Measurements from ENCODE around the gene C2CD2. TPM values are rescaled to one million over a fixed set of nuclear protein-coding genes. Genes with fewer than 3 reads are reported as not detected.

Gene C2CD2
- total RNA-seq, 6 donors from 2014 or later, result 9.6 to 34.6 (median 22.0) TPM

GRCh38 chr21:41840880-41841279 is 112.9 kb downstream of the C2CD2 start:
- Histone ChIP-seq H3K4me3 (no peak overlapping the region), H3K27ac (no peak overlapping the region), H3K27me3 (no peaks in the 10 kb centered on the region), H3K36me3 (peaks cover 0 to 30% (median 21%) of the 10 kb centered on the region in 4 donors), H3K9me3 (peaks cover 0 to 8% (median 1%) of the 10 kb centered on the region in 4 donors), H3K4me1 (no peaks in the 10 kb centered on the region)
- no peak for TF ChIP-seq POLR2AphosphoS5 (IDR thresholded peaks at IDR 0.05)
- TF ChIP-seq POLR2A (IDR thresholded peaks at IDR 0.05), result no peak
- no peak for TF ChIP-seq EP300 (IDR thresholded peaks at IDR 0.05)
- TF ChIP-seq, protein P1, sequence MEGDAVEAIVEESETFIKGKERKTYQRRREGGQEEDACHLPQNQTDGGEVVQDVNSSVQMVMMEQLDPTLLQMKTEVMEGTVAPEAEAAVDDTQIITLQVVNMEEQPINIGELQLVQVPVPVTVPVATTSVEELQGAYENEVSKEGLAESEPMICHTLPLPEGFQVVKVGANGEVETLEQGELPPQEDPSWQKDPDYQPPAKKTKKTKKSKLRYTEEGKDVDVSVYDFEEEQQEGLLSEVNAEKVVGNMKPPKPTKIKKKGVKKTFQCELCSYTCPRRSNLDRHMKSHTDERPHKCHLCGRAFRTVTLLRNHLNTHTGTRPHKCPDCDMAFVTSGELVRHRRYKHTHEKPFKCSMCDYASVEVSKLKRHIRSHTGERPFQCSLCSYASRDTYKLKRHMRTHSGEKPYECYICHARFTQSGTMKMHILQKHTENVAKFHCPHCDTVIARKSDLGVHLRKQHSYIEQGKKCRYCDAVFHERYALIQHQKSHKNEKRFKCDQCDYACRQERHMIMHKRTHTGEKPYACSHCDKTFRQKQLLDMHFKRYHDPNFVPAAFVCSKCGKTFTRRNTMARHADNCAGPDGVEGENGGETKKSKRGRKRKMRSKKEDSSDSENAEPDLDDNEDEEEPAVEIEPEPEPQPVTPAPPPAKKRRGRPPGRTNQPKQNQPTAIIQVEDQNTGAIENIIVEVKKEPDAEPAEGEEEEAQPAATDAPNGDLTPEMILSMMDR (IDR thresholded peaks at IDR 0.05), result no peak
- ATAC-seq (ENCODE audit: low FRiP score in 2 of 2) (no peak), DNase-seq (no peak)
- WGBS, 2 donors, result 89 to 96% methylated on average over 1 of the region's 1 CpG

DNA sequence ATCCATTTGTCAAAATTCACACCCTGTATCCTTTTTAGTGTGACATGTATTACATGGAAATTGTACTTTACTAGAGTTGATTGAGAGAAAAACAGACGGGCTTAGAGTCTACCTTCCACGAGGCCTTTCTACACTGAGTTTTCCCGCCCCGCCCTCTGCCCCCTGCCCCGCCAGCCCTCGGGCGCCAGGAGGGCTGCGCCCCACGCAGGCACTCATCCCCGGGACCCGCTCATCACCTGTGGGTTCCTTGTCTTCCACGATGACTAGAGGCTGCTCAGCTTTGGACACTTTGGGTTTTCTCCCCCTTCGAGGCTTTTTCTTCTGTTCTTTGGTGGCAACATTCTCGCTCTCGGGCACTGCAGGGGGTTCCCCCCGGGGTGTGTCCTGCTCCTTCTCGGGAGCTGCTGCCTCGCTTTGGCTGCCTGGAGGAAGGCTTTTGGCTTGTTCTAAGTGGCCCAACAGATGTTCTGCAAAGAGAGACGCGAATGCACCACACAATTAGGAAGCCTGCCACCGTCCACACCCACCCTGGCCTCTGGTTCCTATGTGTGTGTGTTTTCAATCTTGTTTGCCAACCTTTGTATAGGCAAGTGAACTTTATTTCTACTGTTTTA is 114.3 kb downstream of the C2CD2 start:
- DNase-seq, result peak in 1 of 2 donors; percentile 68
- no peak overlapping the region for H3K27ac ChIP-seq
- H3K27me3 ChIP-seq, result no peaks in the 10 kb centered on the region

DNA sequence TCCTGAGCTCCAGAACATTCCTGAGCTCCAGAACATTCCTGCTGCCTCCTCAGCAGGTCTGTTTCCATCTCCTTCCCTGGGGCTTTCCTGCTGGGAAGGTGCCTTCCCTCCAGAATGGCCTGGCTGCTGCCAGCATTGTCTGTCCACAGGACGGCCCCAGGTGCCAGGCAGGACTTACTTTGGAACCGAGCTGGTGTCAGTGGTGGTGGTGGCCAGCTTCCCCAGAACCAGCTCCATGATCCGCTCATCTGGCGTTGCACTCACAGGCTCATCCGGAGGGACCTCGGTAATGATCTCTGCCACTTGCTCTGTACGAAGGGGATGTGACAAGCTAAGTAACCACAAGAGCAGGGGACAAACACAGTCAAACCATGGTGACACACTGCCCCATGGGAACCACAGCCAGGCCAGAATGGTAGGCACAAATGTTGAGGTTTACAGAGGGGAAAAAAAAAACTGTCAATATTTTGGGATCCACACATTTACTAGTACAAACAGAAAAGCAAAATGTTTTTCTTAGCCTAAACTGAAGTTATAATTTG is 116.0 kb downstream of the C2CD2 start:
- H3K4me1 ChIP-seq, result no peaks in the 10 kb centered on the region
- TF ChIP-seq, protein P1 (IDR thresholded peaks at IDR 0.05), result no peak
- TF ChIP-seq EP300 (IDR thresholded peaks at IDR 0.05), result no peak
- no peak for TF ChIP-seq POLR2AphosphoS5 (IDR thresholded peaks at IDR 0.05)
- no peak for TF ChIP-seq POLR2A (IDR thresholded peaks at IDR 0.05)
- H3K4me3 ChIP-seq, result no peak overlapping the region
- DNase-seq (no peak), ATAC-seq (ENCODE audit: low FRiP score in 2 of 2) (no peak)
- H3K27ac ChIP-seq, result no peak overlapping the region
- 82 to 90% methylated on average over 7 of the region's 7 CpGs for WGBS, 2 donors
- peaks cover 0 to 47% (median 38%) of the 10 kb centered on the region in 4 donors for H3K36me3 ChIP-seq
- peaks cover 0 to 8% (median 1%) of the 10 kb centered on the region in 4 donors for H3K9me3 ChIP-seq
- H3K27me3 ChIP-seq, result no peaks in the 10 kb centered on the region

More for the DNA sequence above, 114.3 kb downstream of the C2CD2 start:
- TF ChIP-seq EP300 (IDR thresholded peaks at IDR 0.05) (no peak), POLR2AphosphoS5 (IDR thresholded peaks at IDR 0.05) (no peak), POLR2A (IDR thresholded peaks at IDR 0.05) (no peak)
- TF ChIP-seq, protein P1 (IDR thresholded peaks at IDR 0.05), result no peak
- 95 to 96% methylated on average over 21 of the region's 21 CpGs for WGBS, 2 donors
- Histone ChIP-seq H3K36me3 (peaks cover 0 to 44% (median 32%) of the 10 kb centered on the region in 4 donors), H3K4me1 (no peaks in the 10 kb centered on the region), H3K9me3 (peaks cover 0 to 8% (median 1%) of the 10 kb centered on the region in 4 donors), H3K4me3 (no peak overlapping the region)
- ATAC-seq (ENCODE audit: low FRiP score in 2 of 2), result no peak

DNA sequence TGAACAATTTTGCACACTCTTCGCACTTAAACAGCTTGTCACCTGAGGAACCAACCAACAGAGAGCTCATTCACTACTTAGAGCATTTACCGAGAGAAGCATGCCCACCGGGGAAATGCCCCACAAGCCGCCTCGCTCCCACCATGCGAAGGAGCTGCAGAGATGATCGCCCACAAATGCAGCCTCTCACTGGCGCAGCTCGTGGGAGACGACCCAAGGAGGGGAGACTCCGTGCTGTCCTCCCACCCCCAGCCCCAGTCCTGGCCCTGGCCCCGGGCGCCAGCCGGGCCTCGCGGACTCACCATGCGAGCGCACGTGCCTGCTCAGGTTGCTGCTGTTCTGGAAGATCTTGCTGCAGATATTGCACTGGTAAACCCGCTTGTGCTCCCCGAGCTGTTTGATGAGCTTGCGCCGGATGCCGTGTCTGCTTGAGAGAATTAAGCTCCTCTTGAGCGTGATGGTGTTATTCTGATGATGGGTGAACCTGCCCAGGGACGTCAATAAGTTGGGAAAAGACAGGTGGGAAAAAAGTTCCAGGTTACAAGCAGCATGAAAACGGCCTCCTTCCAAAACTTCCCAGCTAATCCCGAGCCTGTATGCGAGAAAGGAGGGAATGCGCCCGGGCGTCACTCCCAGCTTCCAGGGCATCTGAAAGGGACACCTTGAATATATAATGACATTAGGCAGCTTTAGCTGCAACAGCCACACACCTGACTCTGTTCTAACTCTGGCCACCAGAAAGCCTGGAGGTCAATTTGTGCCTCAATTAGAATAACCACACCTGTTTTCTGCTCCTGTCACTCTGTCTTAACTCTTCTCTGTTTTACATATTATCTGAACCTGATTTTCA is 117.4 kb downstream of the C2CD2 start:
- ATAC-seq (ENCODE audit: low FRiP score in 2 of 2) (no peak), DNase-seq (peak in 1 of 2 donors; percentile 68)
- Histone ChIP-seq H3K27me3 (no peaks in the 10 kb centered on the region), H3K36me3 (peaks cover 0 to 47% (median 38%) of the 10 kb centered on the region in 4 donors), H3K9me3 (peaks cover 0 to 8% (median 1%) of the 10 kb centered on the region in 4 donors), H3K27ac (no peak overlapping the region), H3K4me1 (no peaks in the 10 kb centered on the region), H3K4me3 (no peak overlapping the region)
- 93 to 97% methylated on average over 21 to 32 of the region's 32 CpGs for WGBS, 2 donors
- no peak for TF ChIP-seq POLR2A (IDR thresholded peaks at IDR 0.05)
- TF ChIP-seq EP300 (IDR thresholded peaks at IDR 0.05), result no peak
- TF ChIP-seq, protein P1 (IDR thresholded peaks at IDR 0.05), result no peak
- TF ChIP-seq POLR2AphosphoS5 (IDR thresholded peaks at IDR 0.05), result no peak
